AG04450 (cell line): Measurements from ENCODE around the gene CEP20. TPM values are rescaled to one million over a fixed set of nuclear protein-coding genes. Genes with fewer than 3 reads are reported as not detected.
"Not testable (repeated sequence)": the region's sequence is repeated elsewhere in the genome, so short reads cannot be mapped to it uniquely, and the experiment has no call there.

Experiments
- CTCF ChIA-PET: fragments of 300-600, 350-600 bp; formaldehyde crosslinking; extraction: SDS; loops from one replicate; lab custom pipeline; 2022; ENCODE audit warnings: antibody characterized with exemption, inconsistent platforms; lab: Charles Lee
- POLR2A ChIA-PET: fragments of 350-600 bp; formaldehyde crosslinking; extraction: SDS; loops from one replicate; lab custom pipeline; 2021; ENCODE audit warnings: antibody characterized with exemption, inconsistent platforms; lab: Yijun Ruan, JAX
- DNase-seq: peaks from one replicate; pipeline ENCODE4 v3.0.0-alpha.2; 2011; ENCODE audit warnings: low read depth, low spot score
- H3K27ac ChIP-seq: one replicate; pipeline ENCODE4 v1.5.1; 2012; ENCODE audit warnings: low read depth, low read length, control low read depth
- H3K27me3 ChIP-seq: one replicate; pipeline ENCODE4 v1.6.0; 2012; ENCODE audit warnings: low read length; ENCODE audit not compliant: control insufficient read depth, insufficient read depth
- H3K4me3 ChIP-seq: 2 replicates; pipeline ENCODE4 v1.5.1; 2011; ENCODE audit warnings: mild to moderate bottlenecking, low read depth, low read length, control low read depth
- H3K9me3 ChIP-seq: 2 replicates; pipeline ENCODE4 v1.5.1; 2012; ENCODE audit warnings: low read length; ENCODE audit not compliant: control insufficient read depth, insufficient read depth
- CTCF ChIP-seq: IDR thresholded peaks from 2 replicates; pipeline ENCODE4 v1.5.1; 2011; ENCODE audit warnings: low read depth, low read length, control low read depth, inconsistent platforms
- polyA plus RNA-seq: library from polyadenylated mRNA; depleted of rRNA; stranded (reverse); fragments of >200 nt; gene quantifications from 2 replicates; pipeline ENCODE4 v1.2.3, GENCODE V29; 2011

The CEP20 gene
- polyA plus RNA-seq, 1 experiment: 49.3 TPM

GRCh38 chr16:15928261-15929104, 40.1 kb upstream of the CEP20 start:
- POLR2A ChIA-PET: interaction anchor here (0.6 kb wide), 1 partner anchor 35 kb away, joined by 3 read pairs; no protein-coding TSS in a partner anchor
- no peak for DNase-seq
- H3K4me3 ChIP-seq: no peak overlapping the region
- CTCF ChIA-PET: interaction anchor here (1.5 kb wide), 1 partner anchor 53 kb away, joined by 3 read pairs; no protein-coding TSS in a partner anchor
- TF ChIP-seq CTCF: no peak
- no peaks in the 10 kb centered on the region for H3K27me3 ChIP-seq
- H3K27ac ChIP-seq: no peak overlapping the region
- no peaks in the 10 kb centered on the region for H3K9me3 ChIP-seq

DNA sequence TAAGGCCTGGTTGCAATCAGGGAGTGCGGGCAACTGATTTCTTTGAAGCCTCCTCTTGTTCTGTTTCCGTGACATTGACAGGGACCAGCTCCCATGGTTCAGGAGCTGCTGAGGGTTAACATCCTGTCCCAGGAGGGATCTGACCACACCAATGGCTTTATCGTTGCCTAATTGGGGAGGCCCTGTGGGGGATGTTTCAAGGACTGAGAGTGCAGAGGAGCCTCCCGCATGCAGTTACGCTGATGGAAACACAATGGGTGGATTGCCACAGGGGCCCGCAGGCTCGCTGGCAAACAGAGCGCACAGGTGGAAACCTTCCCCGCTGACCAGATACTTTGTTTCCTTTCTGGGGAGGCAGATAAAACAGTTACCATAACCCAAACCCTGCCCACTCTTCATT, 37.2 kb upstream of the CEP20 start:
- Histone ChIP-seq H3K27ac (no peak overlapping the region), H3K27me3 (no peaks in the 10 kb centered on the region), H3K9me3 (no peaks in the 10 kb centered on the region), H3K4me3 (no peak overlapping the region)
- no peak for TF ChIP-seq CTCF
- ChIA-PET CTCF (no interaction called here), POLR2A (no interaction called here)
- DNase-seq: no peak

DNA sequence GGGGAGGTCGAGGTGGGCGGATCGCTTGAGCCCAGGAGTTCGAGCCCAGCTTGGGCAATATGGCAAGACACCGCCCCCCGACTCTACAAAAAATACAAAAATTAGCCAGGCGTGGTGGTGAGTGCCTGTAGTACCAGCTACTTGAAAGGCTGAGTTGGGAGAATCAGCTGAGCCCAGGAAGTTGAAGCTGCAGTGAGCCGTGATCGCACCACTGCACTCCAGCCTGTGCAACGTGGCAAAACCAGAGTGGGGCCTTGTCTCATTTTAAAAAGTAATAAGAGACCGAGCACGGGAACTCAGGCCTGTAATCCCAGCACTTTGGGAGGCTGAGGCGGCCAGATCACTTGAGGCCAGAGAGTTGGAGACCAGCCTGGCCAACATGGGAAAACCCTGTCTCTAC, 36.6 kb upstream of the CEP20 start:
- Histone ChIP-seq H3K27me3 (no peaks in the 10 kb centered on the region), H3K27ac (no peak overlapping the region), H3K4me3 (no peak overlapping the region), H3K9me3 (no peaks in the 10 kb centered on the region)
- POLR2A ChIA-PET: no interaction called here
- no peak for TF ChIP-seq CTCF
- CTCF ChIA-PET: no interaction called here
- DNase-seq: no peak

- Histone ChIP-seq H3K9me3 (no peaks in the 10 kb centered on the region), H3K27me3 (no peaks in the 10 kb centered on the region), H3K4me3 (no peak overlapping the region), H3K27ac (no peak overlapping the region)
- DNase-seq: no peak
- ChIA-PET CTCF (no interaction called here), POLR2A (no interaction called here)
- TF ChIP-seq CTCF: no peak
Observed at GRCh38 chr16:15919331-15919730, 30.9 kb upstream of the CEP20 start.

GRCh38 chr16:15918314-15918713, 29.9 kb upstream of the CEP20 start:
- H3K27me3 ChIP-seq, DNase-seq, CTCF ChIA-PET, H3K9me3 ChIP-seq, H3K27ac ChIP-seq, H3K4me3 ChIP-seq, POLR2A ChIA-PET: not testable (repeated sequence)
